ENCODE measurements around the gene GRID1.

GRCh38 chr10:86374664-86375063 lies 8.1 kb upstream of the GRID1 start:
- TF ChIP-seq SCRT2 (tag by site-specific recombination; IDR thresholded peaks at IDR 0.05) (no peak), ZNF677 (tag by site-specific recombination; IDR thresholded peaks at IDR 0.05) (no peak), ZNF175 (tag by site-specific recombination; IDR thresholded peaks at IDR 0.05) (no peak), SETDB1 (IDR thresholded peaks at IDR 0.05; ENCODE audit: insufficient read length, low read length) (no peak), CTCF (tag by site-specific recombination; IDR thresholded peaks at IDR 0.05) (no peak), ZBTB7A (tag by site-specific recombination; IDR thresholded peaks at IDR 0.05; ENCODE audit: low read depth) (no peak), ZNF138 (tag by site-specific recombination; IDR thresholded peaks at IDR 0.05; ENCODE audit: borderline replicate concordance) (no peak), MYNN (tag by site-specific recombination; IDR thresholded peaks at IDR 0.05; ENCODE audit: borderline replicate concordance) (no peak), ZNF274 (IDR thresholded peaks at IDR 0.05; ENCODE audit: low read length) (no peak), ZNF274 (tag by site-specific recombination; IDR thresholded peaks at IDR 0.05; ENCODE audit: borderline replicate concordance) (no peak), ZNF114 (tag by site-specific recombination; IDR thresholded peaks at IDR 0.05) (no peak), PRDM4 (tag by site-specific recombination; IDR thresholded peaks at IDR 0.05) (no peak), ZNF362 (tag by site-specific recombination; IDR thresholded peaks at IDR 0.05) (no peak), TCF7L2 (IDR thresholded peaks at IDR 0.05; ENCODE audit: borderline replicate concordance, low read depth, low read length) (no peak)
